ENCODE measurements around the gene CD93. TPM values are rescaled to one million over a fixed set of nuclear protein-coding genes. Genes with fewer than 3 reads are reported as not detected.

CD93 gene
- total and polyA plus RNA-seq, 7 donors: 7.7 to 35.7 (median 17.6) TPM

DNA sequence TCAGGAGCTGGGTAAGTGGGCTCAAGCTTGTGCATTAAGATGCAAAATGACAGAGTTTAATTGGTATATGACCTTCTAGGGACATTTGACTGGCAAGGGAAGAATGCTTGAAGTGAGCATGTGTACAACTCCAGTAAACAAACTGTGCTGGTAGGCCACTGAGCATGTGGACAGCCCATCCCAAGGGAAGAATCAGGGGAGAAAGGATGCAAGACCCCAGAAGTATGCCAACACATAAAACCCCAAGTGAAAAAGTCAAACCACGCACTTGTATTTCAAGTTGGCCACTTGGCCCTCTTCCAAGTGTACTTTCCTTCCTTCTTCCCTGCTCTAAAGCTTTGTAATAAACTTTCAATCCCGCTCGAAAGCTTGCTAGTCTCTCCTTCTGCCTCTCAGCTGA lies 26.3 kb downstream of the CD93 start:
- intact Hi-C loops (cut with DNase I): loop anchor here in 1 of 2 donors (2.0 to 10.0 kb wide), 2 partner anchors 65 to 175 kb away; no protein-coding TSS in a partner anchor
- no peak overlapping the region for H3K27ac ChIP-seq

DNA sequence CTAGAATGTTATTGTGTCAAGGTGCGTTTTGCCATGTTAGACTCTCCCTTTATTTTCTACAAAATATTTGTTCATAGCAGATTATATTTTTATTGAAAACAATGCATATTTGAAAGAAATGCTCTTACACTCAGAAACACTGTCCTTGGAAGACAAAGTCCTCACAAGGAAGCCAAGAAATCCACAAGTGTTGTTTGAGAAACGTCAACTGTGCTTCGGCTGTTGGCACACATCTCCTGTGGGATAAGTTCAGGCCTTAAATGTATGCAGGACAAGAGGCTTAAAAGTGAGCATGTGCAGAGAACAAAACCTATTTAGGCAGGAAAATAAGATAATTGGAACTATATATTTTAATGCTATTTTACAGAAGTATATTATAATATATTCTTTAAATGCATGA lies 27.1 kb downstream of the CD93 start:
- H3K4me3 ChIP-seq: no peak overlapping the region
- no peak for DNase-seq
- no peaks in the 10 kb centered on the region for H3K9me3 ChIP-seq
- H3K4me1 ChIP-seq: peaks cover 30% of the 10 kb centered on the region
- intact Hi-C loops (cut with DNase I): loop anchor here in 1 of 2 donors (10.0 kb wide), 1 partner anchor 176 kb away; no protein-coding TSS in a partner anchor
- WGBS, 3 donors: 61 to 89% (median 69%) methylated on average over 3 of the region's 3 CpGs
- TF ChIP-seq, protein P1, sequence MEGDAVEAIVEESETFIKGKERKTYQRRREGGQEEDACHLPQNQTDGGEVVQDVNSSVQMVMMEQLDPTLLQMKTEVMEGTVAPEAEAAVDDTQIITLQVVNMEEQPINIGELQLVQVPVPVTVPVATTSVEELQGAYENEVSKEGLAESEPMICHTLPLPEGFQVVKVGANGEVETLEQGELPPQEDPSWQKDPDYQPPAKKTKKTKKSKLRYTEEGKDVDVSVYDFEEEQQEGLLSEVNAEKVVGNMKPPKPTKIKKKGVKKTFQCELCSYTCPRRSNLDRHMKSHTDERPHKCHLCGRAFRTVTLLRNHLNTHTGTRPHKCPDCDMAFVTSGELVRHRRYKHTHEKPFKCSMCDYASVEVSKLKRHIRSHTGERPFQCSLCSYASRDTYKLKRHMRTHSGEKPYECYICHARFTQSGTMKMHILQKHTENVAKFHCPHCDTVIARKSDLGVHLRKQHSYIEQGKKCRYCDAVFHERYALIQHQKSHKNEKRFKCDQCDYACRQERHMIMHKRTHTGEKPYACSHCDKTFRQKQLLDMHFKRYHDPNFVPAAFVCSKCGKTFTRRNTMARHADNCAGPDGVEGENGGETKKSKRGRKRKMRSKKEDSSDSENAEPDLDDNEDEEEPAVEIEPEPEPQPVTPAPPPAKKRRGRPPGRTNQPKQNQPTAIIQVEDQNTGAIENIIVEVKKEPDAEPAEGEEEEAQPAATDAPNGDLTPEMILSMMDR (IDR thresholded peaks at IDR 0.05): no peak
- no peaks in the 10 kb centered on the region for H3K27me3 ChIP-seq (ENCODE audit: insufficient read depth in 3 of 3, low read length in 2 of 3)
- H3K27ac ChIP-seq: no peak overlapping the region
- no peak for ATAC-seq
- H3K36me3 ChIP-seq (ENCODE audit: insufficient read depth in 1 of 2, low read depth in 1 of 2): no peaks in the 10 kb centered on the region

More for the DNA sequence above, 26.3 kb downstream of the CD93 start:
- H3K9me3 ChIP-seq: no peaks in the 10 kb centered on the region
- TF ChIP-seq, protein P1 (IDR thresholded peaks at IDR 0.05): no peak
- peaks cover 30% of the 10 kb centered on the region for H3K4me1 ChIP-seq
- H3K36me3 ChIP-seq (ENCODE audit: insufficient read depth in 1 of 2, low read depth in 1 of 2): no peaks in the 10 kb centered on the region
- 51 to 63% (median 55%) methylated on average over 3 of the region's 3 CpGs for WGBS, 3 donors
- DNase-seq (no peak), ATAC-seq (no peak)
- no peak overlapping the region for H3K4me3 ChIP-seq
- no peaks in the 10 kb centered on the region for H3K27me3 ChIP-seq (ENCODE audit: insufficient read depth in 3 of 3, low read length in 2 of 3)

DNA sequence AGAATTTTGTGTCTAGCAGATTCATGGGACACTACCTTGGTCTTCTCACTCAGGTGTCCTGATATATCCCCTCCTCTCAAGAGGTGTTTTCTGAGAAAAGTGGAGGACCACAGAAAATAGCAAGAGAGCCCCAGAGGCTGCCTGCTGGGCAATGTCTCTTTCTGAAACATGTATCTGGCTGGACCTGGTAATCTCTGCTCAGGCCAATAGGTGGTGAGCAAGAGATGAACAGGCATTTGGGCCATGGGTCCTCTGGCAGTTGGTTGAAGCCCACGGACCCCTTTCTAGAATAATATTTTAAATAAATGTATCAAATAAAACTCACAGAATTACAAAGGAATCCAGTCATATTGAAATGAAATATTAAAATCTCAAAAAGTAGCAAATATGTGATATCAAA lies 27.9 kb downstream of the CD93 start:
- DNase-seq: no peak
- no peaks in the 10 kb centered on the region for H3K36me3 ChIP-seq (ENCODE audit: insufficient read depth in 1 of 2, low read depth in 1 of 2)
- H3K4me3 ChIP-seq: no peak overlapping the region
- H3K27me3 ChIP-seq (ENCODE audit: insufficient read depth in 3 of 3, low read length in 2 of 3): no peaks in the 10 kb centered on the region
- WGBS, 3 donors: 71 to 84% (median 79%) methylated on average over 1 of the region's 1 CpG
- no peak for ATAC-seq
- H3K4me1 ChIP-seq: peaks cover 30% of the 10 kb centered on the region
- intact Hi-C loops (cut with DNase I): loop anchor here in 1 of 2 donors (10.0 kb wide), 1 partner anchor 177 kb away; no protein-coding TSS in a partner anchor
- TF ChIP-seq, protein P1 (IDR thresholded peaks at IDR 0.05): peak; percentile 12
- H3K27ac ChIP-seq: no peak overlapping the region
- H3K9me3 ChIP-seq: no peaks in the 10 kb centered on the region

DNA sequence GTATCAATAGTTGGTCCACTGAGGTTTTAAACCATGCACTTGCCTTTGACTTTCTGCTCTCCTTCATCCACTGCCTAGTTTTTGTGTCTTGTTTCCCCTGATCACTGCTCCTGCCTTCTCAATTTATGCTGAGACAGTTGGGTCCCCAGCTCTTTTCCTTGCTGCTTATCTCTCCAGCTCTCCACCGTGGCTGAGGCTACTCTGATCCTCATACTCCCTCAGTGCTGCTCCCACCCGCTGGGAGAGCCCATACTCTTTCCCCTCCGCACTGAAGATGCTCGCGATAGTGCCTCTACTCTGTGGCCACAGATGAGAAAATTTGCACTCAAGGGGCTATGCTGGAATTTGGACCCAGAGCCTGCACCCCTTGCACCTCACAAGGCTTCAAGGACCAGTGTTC lies 33.2 kb downstream of the CD93 start:
- H3K4me1 ChIP-seq: no peaks in the 10 kb centered on the region
- 81 to 97% (median 87%) methylated on average over 5 of the region's 5 CpGs for WGBS, 3 donors
- TF ChIP-seq, protein P1 (IDR thresholded peaks at IDR 0.05): no peak
- DNase-seq (no peak), ATAC-seq (no peak)
- intact Hi-C loops (cut with DNase I): loop anchor here (5.0 to 10.0 kb wide), 3 partner anchors 34 to 182 kb away; partner anchors contain the start of gene CD93 (in 1 of the 2)
- no peak overlapping the region for H3K4me3 ChIP-seq
- H3K9me3 ChIP-seq: no peaks in the 10 kb centered on the region
- H3K27ac ChIP-seq: no peak overlapping the region
- no peaks in the 10 kb centered on the region for H3K36me3 ChIP-seq (ENCODE audit: insufficient read depth in 1 of 2, low read depth in 1 of 2)
- H3K27me3 ChIP-seq (ENCODE audit: insufficient read depth in 3 of 3, low read length in 2 of 3): no peaks in the 10 kb centered on the region

All from psoas muscle (tissue), 8 donors.